Keratinocyte (primary cell): ENCODE measurements around the gene RAB29. TPM values are rescaled to one million over a fixed set of nuclear protein-coding genes. Genes with fewer than 3 reads are reported as not detected.

Experiments
- DNase-seq: peaks from one replicate; pipeline ENCODE4 v3.0.0-alpha.2; 2011; ENCODE audit warnings: low read depth, missing footprints, low spot score
- FAIRE-seq: peaks from 2 replicates; lab custom pipeline; 2011; peaks lifted over from hg19 to GRCh38; lab: Jason Lieb, UNC
- H2AFZ ChIP-seq: 2 replicates; pipeline ENCODE4 v1.6.0; 2012; ENCODE audit warnings: low read length, control low read depth, inconsistent platforms; ENCODE audit not compliant: control insufficient read depth
- H3K27ac ChIP-seq: 2 replicates; pipeline ENCODE4 v1.5.1; 2011; ENCODE audit warnings: low read length; ENCODE audit not compliant: control insufficient read depth, insufficient read depth
- H3K27me3 ChIP-seq: 3 replicates; pipeline ENCODE4 v1.6.0; 2011; ENCODE audit warnings: low read length; ENCODE audit not compliant: control insufficient read depth, insufficient read depth; ENCODE audit errors: extremely low read depth
- H3K36me3 ChIP-seq, 2 experiments: 2 replicates in 1 of 2; 3 replicates in 1 of 2; pipeline ENCODE4 v1.5.1; 2011; ENCODE audit warnings: low read length in 2 of 2, mild to moderate bottlenecking in 1 of 2; ENCODE audit not compliant: control insufficient read depth in 2 of 2, insufficient read depth in 2 of 2; ENCODE audit errors: extremely low read depth in 1 of 2
- H3K4me1 ChIP-seq: 3 replicates; pipeline ENCODE4 v1.5.1; 2011; ENCODE audit warnings: low read length; ENCODE audit not compliant: control insufficient read depth, insufficient read depth; ENCODE audit errors: extremely low read depth
- H3K4me2 ChIP-seq: 3 replicates; pipeline ENCODE4 v1.6.0; 2011; ENCODE audit warnings: low read depth, low read length; ENCODE audit not compliant: control insufficient read depth, insufficient read depth; ENCODE audit errors: extremely low read depth
- H3K4me3 ChIP-seq, 3 experiments: fragments of 200-600 bp in 1 of 3; sonication (generic) in 1 of 3; 2 replicates in 2 of 3; 3 replicates in 1 of 3; pipeline ENCODE4 v1.5.1; 2011 to 2016; ENCODE audit warnings: low read length in 3 of 3, mild to moderate bottlenecking in 3 of 3, control low read depth in 2 of 3, inconsistent platforms in 1 of 3, low read depth in 1 of 3, mixed read lengths in 1 of 3, mixed run types in 1 of 3, moderate library complexity in 1 of 3; ENCODE audit not compliant: control insufficient read depth in 2 of 3, insufficient read depth in 2 of 3; ENCODE audit errors: extremely low read depth in 1 of 3
- H3K79me2 ChIP-seq: 2 replicates; pipeline ENCODE4 v1.6.0; 2012; ENCODE audit warnings: low read length; ENCODE audit not compliant: control insufficient read depth, insufficient read depth
- H3K9ac ChIP-seq: 3 replicates; pipeline ENCODE4 v1.6.0; 2011; ENCODE audit warnings: low read length; ENCODE audit not compliant: control insufficient read depth, insufficient read depth; ENCODE audit errors: extremely low read depth
- H3K9me1 ChIP-seq: 3 replicates; pipeline ENCODE4 v1.6.0; 2011; ENCODE audit warnings: low read length; ENCODE audit not compliant: control insufficient read depth, insufficient read depth; ENCODE audit errors: extremely low read depth
- H3K9me3 ChIP-seq: 2 replicates; pipeline ENCODE4 v1.5.1; 2012; ENCODE audit warnings: low read depth, low read length; ENCODE audit not compliant: control insufficient read depth
- H4K20me1 ChIP-seq: 3 replicates; pipeline ENCODE4 v1.6.0; 2011; ENCODE audit warnings: low read length; ENCODE audit not compliant: control insufficient read depth, insufficient read depth; ENCODE audit errors: extremely low read depth
- EZH2 ChIP-seq: IDR thresholded peaks from one replicate; pipeline ENCODE4 v1.6.1; 2012; ENCODE audit warnings: inconsistent platforms, mild to moderate bottlenecking, low read length, moderate library complexity
- dilution Hi-C: fragments of 300-500 bp; cut with MboI; formaldehyde crosslinking; loops from one replicate; pipeline ENCODE4 v1.7.0; 2020; ENCODE audit warnings: low sequenced_read_pairs; ENCODE audit not compliant: extremely low pct_ligation_motif_present
- polyA plus RNA-seq, 5 experiments: library from polyadenylated mRNA; depleted of rRNA in 3 of 5; stranded (reverse) in 3 of 5; stranded (forward) in 1 of 5; unstranded in 1 of 5; fragments of >200 nt; gene quantifications; 1 replicate in 1 of 5; 2 replicates in 3 of 5; 3 replicates in 1 of 5; pipeline versions ENCODE4 v1.2.1 to v1.2.3, GENCODE V29; 2011 to 2012; ENCODE audit warnings: missing spikeins in 2 of 5, low read depth in 1 of 5, low replicate concordance in 1 of 5
- TF ChIP-seq, protein P1 (sequence below), 3 experiments: IDR thresholded peaks in 1 of 3; conservative IDR thresholded peaks in 1 of 3; optimal IDR thresholded peaks in 1 of 3; 2 replicates in 2 of 3; 3 replicates in 1 of 3; pipeline versions ENCODE3 to v1.5.1; 2011; ENCODE audit warnings: low read length in 3 of 3, mild to moderate bottlenecking in 3 of 3, moderate library complexity in 2 of 3, control low read depth in 1 of 3, inconsistent platforms in 1 of 3; ENCODE audit not compliant: insufficient read depth in 2 of 3; ENCODE audit errors: extremely low read depth in 1 of 3

The RAB29 gene
- polyA plus RNA-seq, 1 donor (not counting 4 experiments of a cell fraction or from before 2014, with no cell fraction given) = 26.7 TPM

DNA sequence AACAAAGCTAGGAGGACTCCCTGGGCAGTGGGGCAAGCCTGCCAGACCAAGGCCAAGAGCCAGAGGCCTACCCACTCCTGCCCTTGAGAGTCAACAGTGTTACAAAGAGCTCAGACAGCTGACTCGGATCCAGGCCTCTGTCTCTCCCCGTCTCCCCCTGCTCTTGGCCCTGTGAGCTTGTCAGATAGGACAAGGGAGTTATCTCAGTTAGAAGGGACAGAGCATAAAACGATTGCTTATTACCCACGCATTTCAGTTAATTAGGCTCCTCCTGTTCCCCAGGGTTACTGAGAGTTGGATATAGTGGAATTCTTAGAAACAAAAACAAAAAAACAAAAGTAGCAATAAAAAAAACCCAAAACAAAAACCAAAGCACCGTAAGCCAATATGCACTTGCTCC is 36.4 kb upstream of the RAB29 start:
- FAIRE-seq (no peak), DNase-seq (no peak)
- Histone ChIP-seq H3K27me3 (no peaks in the 10 kb centered on the region), H2AFZ (no peak overlapping the region), H3K9me3 (no peaks in the 10 kb centered on the region), H3K4me2 (peak overlapping the region; percentile 99), H3K79me2 (peaks cover 12% of the 10 kb centered on the region), H3K9me1 (no peaks in the 10 kb centered on the region), H3K27ac (no peak overlapping the region), H3K36me3 (peaks cover 8 to 15% of the 10 kb centered on the region in 2 experiments), H3K4me3 (peak overlapping the region in 2 of 3 experiments; percentile 82 to 89), H3K9ac (peak overlapping the region; percentile 31), H3K4me1 (peaks cover 19% of the 10 kb centered on the region), H4K20me1 (no peaks in the 10 kb centered on the region)
- TF ChIP-seq, protein P1, sequence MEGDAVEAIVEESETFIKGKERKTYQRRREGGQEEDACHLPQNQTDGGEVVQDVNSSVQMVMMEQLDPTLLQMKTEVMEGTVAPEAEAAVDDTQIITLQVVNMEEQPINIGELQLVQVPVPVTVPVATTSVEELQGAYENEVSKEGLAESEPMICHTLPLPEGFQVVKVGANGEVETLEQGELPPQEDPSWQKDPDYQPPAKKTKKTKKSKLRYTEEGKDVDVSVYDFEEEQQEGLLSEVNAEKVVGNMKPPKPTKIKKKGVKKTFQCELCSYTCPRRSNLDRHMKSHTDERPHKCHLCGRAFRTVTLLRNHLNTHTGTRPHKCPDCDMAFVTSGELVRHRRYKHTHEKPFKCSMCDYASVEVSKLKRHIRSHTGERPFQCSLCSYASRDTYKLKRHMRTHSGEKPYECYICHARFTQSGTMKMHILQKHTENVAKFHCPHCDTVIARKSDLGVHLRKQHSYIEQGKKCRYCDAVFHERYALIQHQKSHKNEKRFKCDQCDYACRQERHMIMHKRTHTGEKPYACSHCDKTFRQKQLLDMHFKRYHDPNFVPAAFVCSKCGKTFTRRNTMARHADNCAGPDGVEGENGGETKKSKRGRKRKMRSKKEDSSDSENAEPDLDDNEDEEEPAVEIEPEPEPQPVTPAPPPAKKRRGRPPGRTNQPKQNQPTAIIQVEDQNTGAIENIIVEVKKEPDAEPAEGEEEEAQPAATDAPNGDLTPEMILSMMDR (optimal IDR thresholded peaks at IDR 0.05 in 1 of 3, IDR thresholded peaks at IDR 0.05 in 1 of 3, conservative IDR thresholded peaks at IDR 0.05 in 1 of 3; ENCODE audit: extremely low read depth in 1 of 3, insufficient read depth in 2 of 3, low read length in 3 of 3) = no peak
- no peak for TF ChIP-seq EZH2
- dilution Hi-C loops = no loop called here

DNA sequence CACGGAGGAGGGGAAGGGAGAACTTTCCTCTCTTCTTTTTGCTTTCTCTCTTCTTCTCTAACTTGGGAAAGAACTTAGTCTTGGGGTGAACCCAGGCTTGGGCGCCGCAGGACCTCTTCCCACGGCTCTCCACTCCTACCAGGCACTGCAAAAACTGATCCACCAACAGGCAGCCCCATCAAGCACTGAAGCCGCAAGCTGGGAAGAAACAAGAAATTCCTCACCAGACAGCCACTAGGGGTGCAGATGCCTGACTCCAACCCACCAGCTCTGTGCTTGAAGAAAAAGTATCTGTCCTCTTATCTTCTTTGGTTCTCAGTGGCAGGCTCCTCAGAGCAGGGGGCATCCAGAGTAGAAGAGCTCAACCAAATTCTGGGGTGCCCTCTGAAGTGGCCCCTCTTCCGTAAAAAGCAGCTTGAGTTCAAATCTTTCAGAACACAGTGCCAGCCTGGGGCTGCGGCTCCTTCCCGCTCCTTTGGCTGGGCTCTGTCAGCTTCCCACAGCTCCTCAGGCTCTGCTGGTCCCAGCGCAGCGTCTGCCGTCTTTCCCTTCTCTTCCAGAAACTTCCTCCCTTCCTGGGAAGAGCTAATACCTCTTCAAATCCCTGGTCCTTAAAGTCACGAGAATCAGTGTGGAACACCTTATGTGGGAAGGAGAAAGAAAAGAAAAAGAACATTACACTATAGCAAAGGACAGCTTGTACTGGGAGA is 35.3 kb upstream of the RAB29 start:
- Histone ChIP-seq H3K27ac (no peak overlapping the region), H3K79me2 (peaks cover 17% of the 10 kb centered on the region), H3K4me1 (peaks cover 23% of the 10 kb centered on the region), H4K20me1 (no peaks in the 10 kb centered on the region), H3K9me1 (no peaks in the 10 kb centered on the region), H3K9ac (no peak overlapping the region), H3K27me3 (no peaks in the 10 kb centered on the region), H2AFZ (no peak overlapping the region), H3K4me2 (no peak overlapping the region), H3K9me3 (no peaks in the 10 kb centered on the region), H3K36me3 (peaks cover 11 to 15% of the 10 kb centered on the region in 2 experiments), H3K4me3 (no peak overlapping the region)
- dilution Hi-C loops = no loop called here
- FAIRE-seq = no peak
- no peak for DNase-seq
- TF ChIP-seq, protein P1 (optimal IDR thresholded peaks at IDR 0.05 in 1 of 3, IDR thresholded peaks at IDR 0.05 in 1 of 3, conservative IDR thresholded peaks at IDR 0.05 in 1 of 3; ENCODE audit: extremely low read depth in 1 of 3, insufficient read depth in 2 of 3, low read length in 3 of 3) = peak in 2 of 3 experiments; percentile 26 to 32
- no peak for TF ChIP-seq EZH2
